Activated CD4-positive, CD25-positive, alpha-beta regulatory T cell treated with anti-CD3 and anti-CD28 coated beads, Interleukin-2, amount 50 U/mL, for 72 hours (primary cell): ENCODE data around the gene ARAP3.

Experiments used
- DNase-seq: peaks from one replicate; pipeline ENCODE4 v3.0.0; 2021

Gene ARAP3

DNA sequence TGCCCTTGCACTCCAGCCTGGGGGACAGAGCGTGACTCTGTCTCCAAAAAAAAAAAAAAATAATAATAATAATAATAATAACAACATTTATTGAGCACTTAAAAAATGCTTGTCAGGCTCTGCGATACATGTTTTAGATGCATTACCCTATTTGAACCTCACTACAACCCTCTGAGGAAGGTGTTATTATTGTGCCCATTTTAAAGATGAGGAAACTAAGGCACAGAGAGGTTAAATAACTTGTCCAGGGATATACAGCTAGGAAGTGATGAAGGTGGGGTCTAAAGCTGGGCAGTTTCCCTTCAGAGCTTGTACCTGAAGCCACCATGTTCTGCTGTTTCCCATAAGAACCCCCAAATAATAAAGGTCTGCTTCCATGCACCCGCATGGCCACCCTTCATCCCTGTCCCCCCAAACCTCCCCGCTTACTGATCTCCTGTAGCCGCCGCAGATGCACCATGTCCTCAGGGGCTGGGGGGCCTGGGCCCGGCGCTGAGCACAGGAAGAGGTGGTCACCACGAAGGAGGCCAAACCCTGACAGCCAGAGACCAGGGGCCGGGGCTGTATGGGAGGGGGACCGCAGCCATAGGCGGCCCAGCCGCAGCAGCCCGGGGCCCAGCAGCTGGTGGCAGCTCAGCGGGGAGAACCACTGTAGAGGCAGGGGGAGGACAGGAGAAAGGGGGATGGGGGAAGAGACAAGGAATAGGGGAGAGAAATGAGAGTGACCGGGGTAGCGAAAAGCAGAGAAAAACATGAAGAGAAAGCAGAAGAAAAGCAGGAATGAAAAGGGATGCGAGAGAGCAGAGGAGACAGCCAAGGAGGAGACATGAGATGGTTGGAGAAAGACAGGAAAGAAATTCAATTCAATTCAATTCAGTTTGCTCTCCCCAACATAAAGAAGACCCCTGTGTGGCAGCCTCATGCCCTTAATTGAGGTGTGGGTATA is 15.8 kb downstream of the ARAP3 start:
- no peak for DNase-seq

DNA sequence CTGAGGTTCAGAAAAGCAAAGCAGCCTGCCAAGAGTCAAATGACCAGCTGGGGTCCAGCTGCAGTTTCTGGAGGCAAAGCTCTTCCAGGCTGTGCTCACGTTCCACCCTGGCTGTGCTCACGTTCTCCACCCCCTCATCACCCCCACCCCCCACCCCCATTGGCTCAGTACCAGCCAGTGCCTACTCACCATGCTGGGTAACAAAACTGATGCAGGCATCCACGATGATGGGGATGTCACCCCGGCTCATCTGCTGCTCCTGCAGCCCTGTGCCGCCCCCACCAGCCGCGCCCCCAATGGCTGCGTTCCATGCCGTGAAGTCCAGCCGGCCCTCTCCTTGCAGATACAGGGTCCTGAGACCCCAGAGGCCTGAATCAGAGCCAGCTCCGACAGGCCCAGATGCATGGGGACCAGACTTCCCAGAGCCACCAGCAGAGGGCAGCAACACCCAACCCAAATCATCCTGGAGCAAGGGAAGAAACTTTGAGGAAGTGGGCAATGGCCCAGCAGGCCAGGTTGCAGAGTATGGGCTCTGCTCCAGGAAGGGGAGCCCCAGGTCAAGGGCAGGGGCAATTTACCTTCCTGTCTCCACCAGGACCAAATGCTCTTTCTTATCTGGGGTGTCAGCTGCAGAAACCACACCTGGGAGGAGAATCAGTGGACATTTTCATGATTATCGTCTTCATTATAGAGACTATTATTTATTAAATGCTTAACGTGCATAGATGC is 17.1 kb downstream of the ARAP3 start:
- peak; percentile 80 for DNase-seq

DNA sequence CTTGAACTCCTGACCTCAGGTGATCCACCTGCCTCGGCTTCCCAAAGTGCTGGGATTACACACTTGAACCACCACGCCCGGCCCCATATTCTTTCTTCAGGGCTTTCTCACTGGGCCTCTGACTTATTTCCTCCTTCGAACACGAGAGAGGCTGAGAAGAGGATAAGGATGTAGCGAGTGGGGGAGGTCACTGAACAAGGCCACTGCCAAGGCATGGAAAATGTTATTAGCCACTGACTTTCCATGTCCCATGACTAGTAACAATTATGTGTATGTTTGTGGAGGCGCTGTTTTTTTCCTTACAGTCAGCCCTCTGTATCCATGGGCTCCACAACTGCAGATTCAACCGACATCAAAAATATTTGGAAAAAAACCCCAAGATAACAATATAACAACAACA is 18.5 kb downstream of the ARAP3 start:
- DNase-seq = no peak

DNA sequence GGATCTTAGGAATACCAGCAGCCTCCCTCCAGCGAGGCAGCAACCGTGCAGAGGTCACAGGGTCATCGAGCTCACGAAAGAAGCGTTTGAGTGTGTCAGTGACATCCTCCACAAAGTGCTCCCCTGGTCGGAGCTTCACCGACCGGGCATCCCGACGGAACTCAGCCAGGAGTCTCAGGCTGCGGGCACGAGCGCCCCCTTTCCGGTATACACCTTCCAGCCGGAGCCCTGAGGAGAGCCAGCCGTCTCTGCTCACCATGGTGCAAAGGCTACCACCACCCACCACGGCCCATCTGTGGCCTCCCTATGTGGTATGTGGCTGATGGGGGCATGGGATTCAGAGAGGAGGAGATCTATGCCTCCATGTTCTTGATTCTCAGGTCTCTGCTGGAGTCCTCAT is 20.0 kb downstream of the ARAP3 start:
- no peak for DNase-seq

DNA sequence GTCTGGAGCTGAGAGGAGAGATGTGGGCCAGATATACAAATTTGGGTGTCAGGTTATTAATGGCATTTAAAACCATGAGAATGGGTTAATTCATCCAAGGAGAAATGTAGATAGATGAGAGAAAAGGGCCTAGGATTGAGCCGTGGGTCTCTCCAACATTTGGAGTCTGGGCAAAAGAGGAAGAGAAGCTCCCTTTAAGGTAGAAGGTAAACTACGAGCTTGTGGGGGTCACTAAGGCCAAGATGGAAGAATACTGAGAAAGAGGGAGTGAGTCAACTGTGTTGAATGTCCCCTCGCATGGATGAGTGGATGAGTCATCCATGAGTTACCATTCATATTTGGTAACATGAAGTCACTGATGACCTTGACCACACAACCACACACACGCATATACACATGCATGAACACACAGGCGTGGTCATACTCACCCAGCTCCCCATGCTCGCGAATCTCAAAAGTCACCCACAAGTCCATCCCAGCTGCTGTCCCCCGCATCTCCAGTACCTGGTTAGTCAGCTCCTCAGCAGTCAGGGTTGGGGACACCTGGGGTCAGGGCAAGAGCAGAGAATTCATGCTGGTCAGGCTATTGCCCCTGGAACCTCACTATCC is 24.0 kb downstream of the ARAP3 start:
- no peak for DNase-seq

DNA sequence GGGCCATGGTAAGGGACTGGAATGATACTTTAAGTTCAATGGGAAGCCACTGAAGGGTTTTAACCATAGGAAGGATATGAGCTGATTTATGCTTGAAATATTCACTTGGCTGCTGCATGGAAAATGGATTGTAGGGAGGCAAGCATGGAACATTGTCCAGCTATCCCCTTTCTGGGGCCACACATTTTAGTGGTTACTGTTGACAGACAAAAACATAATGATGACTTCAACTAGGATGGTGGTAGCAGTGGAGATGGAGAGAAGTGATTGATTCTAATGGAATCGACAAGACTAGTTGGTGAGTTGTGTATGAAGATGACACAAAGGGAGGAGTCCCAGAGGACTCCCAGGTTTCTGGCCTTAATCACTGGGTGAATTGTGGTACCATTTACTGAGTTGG is 24.6 kb downstream of the ARAP3 start:
- no peak for DNase-seq

DNA sequence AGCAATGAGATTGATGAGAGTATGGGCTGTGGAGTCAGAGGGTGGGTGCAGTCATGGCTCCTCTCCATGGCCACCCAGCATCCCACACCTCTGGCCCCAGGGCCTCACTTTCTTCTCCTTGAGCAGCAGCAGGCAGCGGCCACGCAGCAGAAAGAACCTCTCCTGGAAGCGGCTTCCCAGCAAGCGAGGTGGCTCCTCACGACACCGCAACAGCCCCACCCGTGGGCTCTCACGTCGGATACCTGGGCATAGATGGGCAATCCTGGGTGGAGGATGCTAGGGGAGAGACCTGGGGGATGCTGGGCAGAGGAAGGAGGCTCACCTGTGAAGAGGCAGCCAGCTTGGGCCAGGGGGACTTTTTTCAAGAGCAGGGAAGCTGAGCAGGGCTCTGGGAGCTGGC is 25.6 kb downstream of the ARAP3 start:
- no peak for DNase-seq

DNA sequence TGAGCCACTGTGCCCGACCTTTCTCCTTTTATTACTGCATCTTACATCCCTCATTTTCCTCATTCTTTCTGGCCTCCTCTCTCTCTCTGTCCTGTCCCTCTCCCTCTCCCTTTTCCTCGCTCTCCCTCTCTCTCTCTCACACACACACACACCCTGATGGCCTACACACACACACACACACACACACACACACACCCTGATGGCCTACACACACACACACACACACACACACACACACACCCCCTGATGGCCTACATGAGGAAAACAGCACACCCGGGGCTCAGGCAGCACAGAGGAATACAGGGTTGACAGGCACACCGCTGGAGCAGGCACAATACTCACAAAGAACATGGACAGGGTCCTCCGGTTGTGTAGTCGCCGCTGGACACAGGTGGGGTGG is 27.0 kb downstream of the ARAP3 start:
- DNase-seq = no peak

DNA sequence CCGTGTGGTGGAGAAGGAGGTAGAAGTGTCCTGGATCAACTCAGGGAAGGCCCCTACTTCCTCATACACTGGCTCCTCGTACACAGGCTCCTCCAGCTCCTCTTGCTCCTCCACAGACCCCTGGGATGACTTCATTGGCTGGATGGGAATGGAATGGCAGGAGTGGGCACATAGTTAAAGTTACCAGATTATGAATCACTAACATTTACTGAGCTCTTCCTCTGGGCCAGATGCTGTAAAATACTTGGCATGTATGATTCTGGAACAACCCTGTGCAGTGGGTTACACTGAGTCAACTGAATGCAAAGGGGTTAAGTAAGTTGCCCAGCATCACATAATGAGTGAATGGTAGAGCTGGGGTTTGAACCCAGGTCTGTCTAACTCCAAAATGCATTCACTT is 27.7 kb downstream of the ARAP3 start:
- DNase-seq = no peak

DNA sequence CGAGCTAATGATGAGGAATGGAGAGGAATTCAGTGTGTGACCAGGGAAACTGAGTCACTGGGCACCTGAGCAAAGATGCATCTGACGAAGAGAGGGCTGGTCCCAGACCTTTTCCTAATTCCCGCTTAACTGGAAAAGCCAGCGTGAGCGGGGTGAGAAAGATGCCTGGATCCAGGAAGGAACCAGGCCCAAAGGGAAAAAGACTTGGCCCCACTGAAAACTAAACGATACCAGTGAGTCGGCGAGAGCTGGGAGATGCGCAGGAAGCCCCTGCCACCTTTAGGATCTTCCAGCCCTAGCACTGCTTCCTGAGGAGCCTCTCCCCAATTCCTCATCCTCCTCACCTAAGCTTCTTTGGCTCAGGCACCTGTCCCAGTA is 30.3 kb downstream of the ARAP3 start:
- no peak for DNase-seq

DNA sequence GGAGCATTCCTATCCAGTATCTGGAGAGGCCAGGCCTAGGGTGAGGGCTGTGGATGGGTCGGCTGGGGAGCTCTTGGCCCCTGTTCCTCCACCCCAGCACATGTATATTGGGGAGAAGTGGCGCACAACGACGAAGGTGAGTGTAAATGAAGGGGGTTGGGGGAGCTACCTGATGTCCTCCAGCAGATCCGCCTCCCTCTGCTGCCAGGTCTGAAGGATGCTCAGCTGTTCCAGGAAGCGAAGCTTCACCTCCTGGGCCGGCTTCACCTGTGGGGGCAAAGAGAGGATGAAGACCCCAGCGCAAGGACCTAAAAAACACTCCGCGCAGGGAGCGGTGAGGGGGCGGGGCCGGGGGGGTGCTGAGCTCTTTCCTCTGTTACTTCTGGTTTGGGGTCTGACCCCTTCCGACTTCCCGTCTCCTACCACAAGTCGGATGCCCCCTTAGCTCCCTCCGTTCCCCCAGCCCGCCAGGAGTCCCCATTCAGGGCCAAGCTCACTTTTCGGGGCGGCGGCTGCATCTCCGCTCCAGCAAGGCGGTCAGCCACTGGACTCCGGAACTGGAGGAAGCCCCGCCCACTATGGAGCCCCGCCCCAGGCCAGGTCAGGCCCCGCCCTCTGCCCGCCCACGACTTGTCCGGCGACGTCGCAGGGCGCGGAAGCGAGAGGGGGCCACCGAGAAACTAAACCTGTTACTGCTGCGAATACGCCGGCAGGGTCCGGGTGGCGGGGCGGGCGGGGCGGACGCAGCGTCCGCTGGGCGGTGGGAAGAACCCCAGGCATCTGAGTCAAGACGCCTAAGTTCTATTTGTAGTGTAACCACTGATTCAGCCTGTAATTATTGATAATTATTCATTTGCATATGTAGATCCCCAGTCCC is 30.9 kb downstream of the ARAP3 start, which contains the start of gene FCHSD1:
FCHSD1 (minus strand) TSS at position 568 of the 877 bp plus-strand sequence; CDS start at position 518, 50 bp downstream.
- DNase-seq = peak; percentile 86

DNA sequence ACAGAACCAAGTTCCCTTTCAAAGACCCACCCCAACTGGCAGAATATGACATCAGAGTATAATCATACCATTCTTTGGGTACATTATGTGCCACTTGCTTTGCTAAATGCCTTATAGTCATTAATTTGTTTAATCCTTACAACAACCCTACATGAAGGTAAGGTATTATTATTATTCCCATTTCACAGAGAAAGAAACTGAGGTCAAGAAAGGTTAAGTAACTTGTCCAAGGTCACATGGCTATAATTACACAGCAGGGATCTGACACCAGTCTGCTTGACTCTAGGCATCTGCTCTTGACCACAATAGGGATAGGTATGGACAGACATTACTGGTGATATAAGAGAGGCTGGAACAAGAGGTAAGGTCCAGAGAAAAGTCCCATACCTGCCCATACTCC is 32.1 kb downstream of the ARAP3 start:
- no peak for DNase-seq

DNA sequence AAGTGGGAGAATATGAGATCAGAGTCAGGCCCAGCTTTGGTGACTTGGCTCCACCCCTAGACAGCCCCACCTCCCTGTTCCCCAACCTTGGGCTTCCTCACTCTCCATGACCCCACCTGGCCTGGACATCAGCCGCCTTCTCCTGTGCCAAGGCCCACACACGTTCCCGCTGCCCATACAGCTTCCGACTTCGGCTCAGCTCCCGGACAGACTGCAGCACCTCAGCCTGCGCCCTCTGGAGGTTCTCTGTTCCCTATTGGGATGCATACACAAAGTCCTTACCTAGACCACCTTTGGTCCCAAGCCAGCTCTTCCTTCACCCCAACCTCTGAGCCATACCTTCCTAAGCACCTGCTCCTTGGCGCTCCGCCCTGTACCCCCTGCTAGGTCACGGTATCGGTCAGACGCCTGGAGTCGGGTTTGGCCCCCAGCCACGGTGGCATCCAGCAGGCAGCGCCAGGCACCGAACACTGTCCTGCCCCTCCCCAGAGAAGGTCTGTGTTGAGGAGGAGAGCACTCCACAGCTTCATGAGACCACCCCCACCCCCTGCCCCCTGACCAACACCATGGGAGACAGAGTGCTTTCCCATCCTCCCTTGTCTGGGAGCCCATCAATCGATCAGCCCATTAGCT is 32.9 kb downstream of the ARAP3 start:
- no peak for DNase-seq

DNA sequence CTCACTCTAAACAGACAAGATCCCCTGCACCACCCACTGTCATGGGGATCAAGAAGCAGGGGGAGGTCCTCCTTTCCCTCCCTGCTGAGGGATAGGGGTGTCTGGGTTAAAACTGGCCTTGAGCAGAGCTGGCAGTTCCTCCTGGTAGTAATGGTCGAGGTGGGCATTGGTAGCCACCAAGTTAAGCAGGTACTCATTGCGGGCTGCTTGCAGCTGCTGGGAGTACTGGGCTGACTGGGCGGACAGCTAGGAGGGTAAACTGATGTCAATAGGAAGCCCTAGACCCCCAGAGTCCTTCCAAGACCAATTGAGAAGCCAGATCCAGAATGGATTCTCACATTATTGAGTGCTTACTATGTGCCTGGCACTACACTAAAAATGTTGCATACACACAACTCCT is 34.2 kb downstream of the ARAP3 start:
- no peak for DNase-seq

DNA sequence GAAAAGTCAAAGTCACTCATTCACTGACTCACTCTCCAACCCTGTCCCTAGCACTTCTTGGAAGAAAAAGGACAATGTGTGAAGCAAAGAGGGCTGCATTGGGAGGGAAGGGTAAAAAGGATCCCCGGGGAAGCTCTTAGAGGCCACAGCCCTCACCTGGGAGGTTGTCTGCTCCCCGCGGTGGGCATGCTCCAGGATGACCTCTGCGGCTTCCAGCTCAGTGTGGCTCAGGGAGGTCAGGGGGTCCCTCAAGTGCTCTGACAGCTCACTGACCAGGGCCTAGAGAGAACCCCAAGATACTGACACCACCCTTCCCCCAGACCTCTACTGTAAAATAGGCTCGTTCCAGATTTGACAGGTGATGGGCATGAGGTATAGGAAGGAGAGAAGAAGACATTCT is 34.8 kb downstream of the ARAP3 start:
- no peak for DNase-seq

DNA sequence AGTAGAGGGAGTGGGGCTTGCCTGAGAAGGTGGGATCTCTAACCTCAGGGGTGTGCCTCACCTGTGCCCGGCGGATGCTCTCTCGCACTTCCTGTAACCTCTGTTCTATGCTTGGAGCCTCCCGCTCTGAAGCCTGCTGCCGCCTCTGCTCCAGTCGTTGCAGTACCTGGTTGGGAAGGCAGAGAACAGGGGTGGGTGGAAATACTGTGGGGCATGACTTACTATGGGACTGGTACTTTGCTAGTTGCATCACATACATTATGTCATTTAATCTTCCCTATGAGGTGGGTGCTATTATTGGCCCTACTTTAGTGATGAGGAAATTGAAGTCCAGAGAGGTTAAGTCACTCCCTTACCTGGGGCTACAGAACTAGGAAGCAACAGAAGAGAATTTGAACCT is 36.0 kb downstream of the ARAP3 start:
- DNase-seq = no peak

DNA sequence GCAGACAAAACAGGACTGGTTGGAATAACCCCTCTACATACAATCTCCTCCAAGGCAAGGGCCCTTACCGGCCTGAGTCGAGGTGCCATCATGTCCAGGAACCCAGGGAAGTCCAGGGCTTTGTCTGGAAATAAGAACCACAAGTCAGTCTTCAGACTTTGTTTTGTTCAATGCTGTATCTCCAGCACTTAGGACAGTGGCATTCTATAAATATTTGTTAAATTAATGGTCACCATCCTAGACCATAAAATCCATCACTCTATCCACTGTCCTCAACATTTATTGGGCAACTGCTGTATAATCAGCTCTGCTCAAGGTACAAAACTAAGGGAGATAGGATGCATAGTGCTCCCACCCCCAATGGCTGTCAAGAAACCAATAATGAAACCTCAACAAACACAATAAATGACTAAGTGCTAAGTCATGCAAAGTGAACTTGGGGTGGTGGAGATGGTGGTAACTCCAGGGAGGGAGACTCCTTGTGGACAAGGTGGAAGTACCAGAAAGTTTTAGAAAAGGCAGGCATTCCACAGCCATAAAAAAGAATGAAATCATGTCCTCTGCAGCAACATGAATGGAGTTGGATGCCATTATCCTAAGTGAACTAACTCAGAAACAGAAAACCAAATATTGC is 40.3 kb downstream of the ARAP3 start:
- no peak for DNase-seq

DNA sequence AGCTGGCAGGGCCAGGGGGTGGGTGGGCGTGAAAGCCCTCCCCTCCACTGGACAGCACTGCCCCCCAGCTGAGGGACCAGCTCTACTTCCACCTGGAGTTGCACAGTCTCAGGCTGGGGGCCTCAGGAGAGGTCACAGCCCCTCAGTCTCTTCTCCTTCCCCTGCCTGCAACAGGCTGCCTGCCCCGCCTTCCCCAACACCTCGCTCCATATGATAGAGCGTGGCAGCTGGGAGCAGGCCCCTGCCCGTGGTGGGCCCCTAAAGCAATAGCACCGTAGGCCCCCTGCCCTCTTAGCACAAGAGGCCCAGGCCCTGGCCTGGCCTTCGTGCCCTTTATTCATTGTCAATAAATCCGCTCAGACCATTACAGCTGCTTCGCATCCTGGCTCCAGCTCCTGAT is 41.3 kb downstream of the ARAP3 start:
- no peak for DNase-seq

DNA sequence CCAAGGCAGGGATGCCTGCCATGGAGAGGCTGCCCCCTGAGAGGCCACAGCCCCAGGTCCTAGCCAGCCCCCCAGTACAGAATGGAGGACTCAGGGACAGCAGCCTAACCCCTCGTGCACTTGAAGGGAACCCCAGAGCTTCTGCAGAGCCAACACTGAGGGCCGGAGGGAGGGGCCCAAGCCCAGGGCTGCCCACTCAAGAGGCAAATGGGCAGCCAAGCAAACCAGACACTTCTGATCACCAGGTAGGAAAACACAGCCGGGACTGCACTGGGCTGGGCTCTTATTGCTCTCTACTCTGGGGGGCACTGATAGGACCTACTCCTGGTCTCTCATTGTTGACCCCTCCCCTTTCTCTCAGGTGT is 42.0 kb downstream of the ARAP3 start:
- DNase-seq = no peak

DNA sequence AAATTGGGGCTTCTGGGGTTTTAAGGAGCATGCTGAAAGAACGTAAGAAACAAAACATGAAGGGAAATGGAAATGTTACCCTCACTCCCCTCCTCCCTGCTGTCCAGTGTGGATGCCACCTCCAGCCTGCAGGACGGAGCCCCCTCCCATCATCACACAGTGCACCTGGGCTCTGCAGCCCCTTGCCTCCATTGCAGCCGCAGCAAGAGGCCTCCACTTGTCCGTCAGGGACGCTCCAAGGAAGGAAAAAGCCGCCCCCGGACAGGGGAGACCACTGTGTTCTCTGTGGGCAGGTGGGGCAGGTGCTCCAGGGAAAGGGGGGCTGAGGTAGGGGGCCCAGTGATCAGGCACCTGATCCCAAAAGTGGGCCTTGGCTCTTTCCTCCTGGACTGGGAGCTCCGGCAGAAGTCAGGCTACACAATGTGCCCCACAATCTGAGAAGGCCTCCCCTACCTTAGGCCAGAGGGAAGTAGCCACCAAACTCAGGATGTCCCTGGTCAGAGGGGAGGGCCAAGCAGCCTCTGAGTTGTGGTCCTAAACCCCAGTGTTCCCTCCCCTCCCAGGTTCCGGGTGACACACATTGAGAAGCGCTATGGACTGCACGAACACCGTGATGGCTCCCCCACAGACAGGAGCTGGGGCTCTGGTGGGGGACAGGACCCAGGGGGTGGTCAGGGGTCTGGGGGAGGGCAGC is 42.5 kb downstream of the ARAP3 start:
- DNase-seq = no peak

DNA sequence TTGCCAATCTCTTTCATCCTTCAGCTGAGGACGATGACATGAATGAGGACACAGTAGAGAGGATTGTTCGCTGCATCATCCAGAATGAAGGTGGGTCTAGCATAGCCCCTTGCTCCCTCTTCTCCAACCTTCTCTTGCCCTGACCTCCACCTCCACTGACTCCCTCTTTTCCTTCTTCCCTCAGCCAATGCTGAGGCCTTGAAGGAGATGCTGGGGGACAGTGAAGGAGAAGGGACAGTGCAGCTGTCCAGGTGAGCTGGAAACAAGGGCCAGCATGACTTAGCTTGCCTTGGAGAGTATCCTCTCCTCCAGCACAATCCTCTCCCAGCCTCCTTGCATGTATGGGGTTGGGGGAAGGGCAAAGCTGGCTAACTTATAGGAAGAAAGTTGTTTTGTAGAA is 43.3 kb downstream of the ARAP3 start:
- DNase-seq = no peak
